HG02588 (cell line): Measurements from ENCODE around the gene PSMC2.
"Not testable (repeated sequence)": the region's sequence is repeated elsewhere in the genome, so short reads cannot be mapped to it uniquely, and the experiment has no call there.

ENCODE experiments used
- ATAC-seq: cut with Tn5 transposase; IDR thresholded peaks from one replicate; pipeline ENCODE4 v1.9.1; 2021; ENCODE audit warnings: mild to moderate bottlenecking, moderate library complexity; ENCODE audit not compliant: unreplicated experiment

The PSMC2 gene

DNA sequence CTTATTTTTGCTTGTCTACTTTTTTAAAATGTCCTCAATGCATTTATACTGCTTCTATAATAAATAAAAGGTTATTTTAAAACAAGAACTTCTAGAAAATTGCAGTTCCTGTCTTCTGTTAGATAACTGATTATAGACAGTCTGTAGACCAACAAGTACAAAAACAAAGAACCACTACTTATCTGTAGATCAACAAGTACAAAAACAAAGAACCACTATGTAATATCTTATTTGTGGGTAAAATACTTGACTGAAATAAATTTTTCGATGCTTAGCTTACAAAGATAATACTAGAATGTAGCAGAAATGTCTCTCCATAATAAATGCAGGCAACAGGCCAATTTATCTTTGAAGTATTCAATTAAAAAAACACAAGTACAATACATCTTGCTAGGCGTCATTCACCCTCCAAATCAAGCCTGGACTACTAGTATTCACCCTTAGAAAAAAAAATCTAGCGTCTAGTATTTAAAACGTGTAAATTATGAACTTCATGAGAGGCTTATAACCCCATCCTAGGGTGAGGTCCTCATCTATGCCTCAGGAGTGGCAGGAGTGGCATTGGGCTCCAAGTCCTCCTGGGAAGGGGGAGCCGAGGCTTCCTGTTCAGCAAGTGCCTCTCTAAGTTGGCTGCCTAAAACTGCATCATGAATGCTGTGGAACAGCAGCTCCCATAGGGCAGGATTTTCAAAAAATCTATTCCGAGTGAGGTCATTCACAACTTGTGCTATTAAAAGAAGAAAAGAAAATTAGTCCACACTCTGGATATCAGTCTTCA is 26.6 kb downstream of the PSMC2 start:
- ATAC-seq, result no peak

DNA sequence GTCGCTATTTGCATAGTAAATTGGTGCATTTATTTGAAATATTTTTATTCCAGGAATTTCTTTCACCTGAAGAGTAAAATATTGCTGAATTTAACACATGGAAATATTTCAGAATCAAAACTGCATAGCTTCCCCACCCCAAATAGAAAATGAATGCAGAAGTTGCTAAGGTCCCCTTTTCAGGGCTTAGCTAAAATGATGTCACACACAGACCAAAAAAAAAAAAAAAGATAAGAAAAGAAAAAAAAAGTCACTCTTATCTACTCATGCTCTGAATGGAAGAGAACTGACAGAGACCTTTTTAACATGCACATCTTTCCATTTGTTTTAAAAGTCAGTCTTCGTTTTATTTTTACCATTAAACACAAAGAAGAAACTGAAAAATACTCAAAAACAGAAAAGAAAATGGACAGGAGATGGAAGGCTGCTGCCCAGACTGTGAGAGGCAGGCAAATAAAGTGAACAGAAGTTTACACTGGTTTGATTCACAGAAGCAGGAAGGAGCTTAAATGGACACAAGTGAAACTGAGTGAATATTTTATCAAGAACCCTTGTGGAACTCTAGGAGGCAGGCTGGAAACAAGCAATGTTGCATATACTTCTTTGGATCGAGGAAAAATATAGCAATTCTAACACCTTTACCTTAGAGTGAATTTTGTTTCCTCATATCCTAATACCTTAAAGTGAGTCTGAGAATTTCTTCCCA is 32.0 kb downstream of the PSMC2 start:
- ATAC-seq, result no peak

DNA sequence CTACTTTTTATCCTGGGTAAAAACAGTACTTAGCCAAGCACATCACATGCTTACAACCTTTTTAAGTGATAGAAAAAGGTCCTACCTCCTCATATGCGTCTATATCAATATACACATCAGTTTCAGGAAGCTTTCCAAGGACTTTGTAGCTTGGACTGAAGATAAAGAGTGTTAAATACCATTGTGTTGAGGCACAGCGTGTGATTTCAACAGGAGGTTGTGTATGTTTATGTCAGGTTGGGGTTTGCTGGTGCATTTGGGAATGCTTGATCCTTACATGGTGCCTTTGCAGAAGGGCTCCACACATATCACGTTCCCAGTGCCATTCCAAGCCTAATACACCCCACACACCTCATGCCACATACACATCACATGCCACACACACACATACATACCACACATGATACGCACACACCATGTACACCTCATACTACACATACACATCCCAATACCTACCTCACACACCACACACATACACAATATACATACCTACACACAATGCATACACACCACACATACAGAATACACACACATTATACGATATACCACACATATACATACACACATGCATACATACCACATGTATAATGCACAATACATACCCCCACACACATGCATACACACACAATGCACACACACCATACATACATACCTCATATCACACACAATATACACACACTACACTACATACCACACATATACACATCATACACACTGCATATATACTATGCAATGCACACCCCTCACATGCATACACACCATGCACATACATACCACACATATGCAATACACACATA is 33.1 kb downstream of the PSMC2 start:
- no peak for ATAC-seq

DNA sequence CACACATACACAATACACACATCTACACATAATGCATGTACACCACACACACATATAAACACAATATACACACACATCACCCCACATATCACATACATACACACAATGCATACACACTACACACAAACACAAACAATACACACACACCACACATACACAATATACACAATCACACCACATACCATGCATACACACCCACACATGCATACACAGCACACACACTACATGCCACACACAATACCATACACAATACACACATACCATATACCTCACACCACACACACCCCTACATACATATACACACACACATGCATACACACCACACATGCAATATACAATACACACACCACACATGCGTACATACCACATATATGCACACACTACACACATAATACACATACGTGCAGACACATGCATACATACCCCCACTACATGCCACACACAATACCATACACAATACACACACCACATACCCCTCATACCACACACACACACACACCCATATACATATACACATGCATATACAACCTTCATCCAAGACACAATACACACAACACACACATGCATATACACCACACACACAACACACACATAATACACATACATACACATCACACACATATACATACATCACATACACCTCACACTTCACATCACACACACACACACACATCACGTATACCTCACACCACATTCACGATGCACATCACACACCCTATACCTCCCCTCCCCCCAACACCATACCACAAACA is 34.0 kb downstream of the PSMC2 start:
- ATAC-seq, result no peak

DNA sequence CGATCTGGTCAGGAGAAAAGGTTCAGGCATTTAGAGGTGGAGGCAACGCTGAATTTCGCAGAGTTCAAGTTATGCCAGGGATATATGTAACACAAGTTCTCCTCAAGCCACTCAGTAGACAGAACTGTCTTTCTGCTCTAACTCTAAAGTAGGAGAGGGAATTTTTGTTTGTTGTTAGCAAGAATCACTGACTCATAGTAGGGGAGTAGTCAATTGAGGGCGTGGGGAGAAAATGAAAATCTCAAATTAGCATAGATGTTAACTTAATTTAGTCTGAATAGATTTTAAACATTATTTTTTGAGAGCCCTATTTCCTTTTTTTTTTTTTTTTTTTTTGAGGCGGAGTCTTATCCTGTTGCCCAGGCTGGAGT is 34.6 kb downstream of the PSMC2 start:
- no peak for ATAC-seq

DNA sequence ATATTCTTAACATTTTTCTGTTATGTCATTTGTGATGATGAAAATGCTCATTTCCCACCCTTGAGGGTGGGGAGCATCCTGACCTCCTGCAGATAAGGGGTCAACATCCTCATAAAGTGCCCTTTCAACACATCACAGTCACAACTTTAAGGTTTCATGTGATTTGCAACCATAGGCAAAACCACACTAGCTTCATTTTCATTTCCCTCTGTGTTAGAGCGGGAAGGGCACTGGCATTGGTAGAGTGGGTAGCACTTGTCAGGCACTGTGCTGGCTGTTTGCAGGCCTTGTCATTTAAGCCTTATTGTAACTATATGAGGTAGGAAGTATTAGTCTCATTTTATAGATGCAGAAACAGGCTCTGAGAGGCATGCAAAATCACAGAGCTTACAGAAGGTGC is 39.8 kb downstream of the PSMC2 start:
- no peak for ATAC-seq

DNA sequence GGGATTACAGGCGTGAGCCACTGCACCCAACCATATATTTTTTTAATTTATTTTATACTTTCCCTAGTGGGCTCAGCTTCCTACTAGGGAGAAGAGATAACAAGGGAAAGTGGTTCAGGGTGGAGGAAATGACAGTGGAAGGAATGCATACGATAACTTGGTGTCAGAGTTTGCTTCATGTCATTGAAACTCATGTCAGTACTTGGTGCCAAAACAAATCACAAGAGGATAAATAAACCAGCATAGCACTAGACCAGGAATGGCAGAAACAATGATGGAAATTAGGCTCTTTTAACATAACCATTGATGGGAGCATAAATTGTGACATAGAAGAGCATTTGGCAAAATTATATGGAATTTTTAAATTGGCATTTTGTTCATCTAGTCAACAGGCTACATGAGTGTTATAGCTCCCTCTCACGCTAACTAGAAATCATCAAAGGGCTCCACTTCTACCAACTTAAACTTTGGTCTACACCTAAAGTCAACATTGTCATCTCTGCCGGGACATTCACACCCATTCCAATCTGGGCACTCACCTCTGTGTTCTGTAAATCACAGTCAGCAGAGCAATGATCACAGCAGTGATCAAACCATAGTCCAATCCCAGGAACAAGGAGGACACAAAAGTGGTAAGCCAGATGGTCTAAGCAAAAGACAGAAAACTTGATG is 41.2 kb downstream of the PSMC2 start:
- no peak for ATAC-seq

DNA sequence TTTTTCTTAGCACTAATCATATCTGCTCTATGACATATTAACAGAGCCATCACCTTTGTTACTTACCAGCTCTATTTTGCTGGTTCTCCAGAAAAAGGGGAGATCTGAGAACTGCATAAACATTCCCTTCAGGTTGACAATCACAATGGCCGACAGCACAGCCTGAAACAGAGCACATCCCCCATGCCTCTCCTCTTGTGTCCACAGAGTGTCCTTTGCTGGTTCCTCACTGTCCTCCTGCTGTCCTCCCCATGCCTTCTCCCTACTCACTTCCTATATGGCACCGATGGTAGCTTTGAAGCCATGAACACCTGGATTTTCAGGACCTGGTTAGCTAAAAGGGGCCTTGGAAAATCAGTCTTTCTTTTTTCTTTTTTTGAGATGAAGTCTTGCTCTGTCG is 41.8 kb downstream of the PSMC2 start:
- ATAC-seq, result no peak

DNA sequence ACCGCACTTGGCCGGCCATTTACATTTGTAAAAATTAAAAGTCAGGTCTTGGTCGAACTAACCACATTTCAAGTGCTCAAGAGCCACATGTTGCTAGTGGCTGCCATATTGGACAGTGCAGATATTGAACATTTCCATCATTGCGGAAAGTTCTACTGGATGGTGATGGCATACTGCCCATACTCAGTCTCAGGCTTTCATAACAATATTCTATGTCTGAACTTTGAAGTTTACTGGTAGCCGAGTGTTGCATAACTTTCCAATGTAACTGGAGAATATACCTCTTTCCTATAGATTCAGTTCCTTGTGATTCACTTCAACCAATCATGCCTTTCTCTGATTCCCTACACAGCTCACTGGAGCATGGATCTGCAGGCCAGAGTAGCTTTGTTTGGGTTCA is 43.7 kb downstream of the PSMC2 start:
- no peak for ATAC-seq

DNA sequence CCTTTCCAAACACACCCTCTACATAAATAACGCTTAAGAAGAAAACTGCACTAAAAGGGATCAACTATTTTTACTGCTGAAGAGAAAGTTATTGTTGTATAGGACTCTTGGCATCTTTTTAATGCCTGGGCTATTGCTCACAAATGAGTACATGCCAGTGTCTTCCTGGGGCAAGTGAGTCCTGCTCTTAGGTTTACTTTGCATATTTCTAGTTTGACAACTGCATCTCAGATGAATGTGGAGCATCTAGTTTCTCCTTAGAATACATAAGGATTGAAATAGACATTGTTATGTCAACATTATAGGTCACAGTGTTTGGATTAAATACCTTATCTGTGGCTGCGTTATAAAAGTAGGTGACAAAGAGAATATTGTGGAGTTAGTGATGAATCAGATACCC is 44.5 kb downstream of the PSMC2 start:
- no peak for ATAC-seq

DNA sequence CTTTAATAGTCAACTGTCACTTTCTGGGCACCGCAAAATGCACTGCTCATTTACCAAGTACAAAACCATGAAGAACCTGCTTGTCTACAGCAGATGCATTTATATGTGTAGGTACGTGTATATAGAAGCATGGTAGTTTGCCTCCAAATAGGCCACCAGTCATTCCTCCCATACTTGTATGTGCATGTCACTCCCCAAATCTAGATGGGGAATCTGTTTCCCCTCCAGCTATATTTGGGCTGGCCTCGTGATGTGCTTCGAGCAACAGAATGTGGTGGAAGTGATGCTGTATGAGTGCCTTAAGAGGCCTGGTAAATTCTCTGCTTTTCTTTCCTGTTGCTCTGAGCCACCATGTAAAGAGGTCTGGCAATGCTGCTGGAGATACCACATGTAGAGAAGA is 47.1 kb downstream of the PSMC2 start:
- no peak for ATAC-seq

DNA sequence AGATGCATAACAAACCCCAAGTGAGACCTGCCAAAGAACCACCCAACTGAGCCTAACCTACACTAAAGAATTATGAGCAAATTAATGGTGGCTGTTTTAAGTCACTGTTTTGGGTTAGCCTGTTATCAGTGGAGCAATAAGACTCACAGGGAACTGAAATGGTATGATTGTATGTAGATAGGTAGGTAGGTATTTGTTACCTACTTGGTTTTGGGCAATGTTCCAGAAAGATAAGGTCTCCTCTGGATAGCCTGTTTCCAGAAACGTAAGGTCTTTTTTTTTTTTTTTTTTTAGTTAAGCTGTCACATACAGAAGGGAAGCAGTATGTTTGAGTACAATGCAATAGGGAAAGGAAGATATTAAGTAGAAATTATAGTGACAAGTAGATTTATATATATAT is 47.6 kb downstream of the PSMC2 start:
- ATAC-seq, result no peak

DNA sequence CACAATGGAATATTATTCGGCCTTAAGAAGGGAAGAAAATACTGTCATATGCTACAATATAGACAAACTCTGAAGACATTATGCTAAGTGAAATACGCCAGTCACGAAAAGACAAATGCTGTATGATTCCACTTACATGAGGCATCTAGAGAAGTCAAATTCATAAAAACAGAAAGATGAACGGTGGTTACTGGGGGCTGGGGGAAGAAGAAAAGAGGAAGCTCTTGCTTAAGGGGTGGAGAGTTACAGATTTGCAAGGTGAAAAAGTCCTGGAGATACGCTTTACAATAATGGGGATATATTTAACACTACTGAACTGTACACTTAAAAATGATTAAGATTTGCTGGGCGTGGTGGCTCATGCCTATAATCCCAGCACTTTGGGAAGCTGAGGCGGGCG is 49.0 kb downstream of the PSMC2 start:
- ATAC-seq, result no peak

DNA sequence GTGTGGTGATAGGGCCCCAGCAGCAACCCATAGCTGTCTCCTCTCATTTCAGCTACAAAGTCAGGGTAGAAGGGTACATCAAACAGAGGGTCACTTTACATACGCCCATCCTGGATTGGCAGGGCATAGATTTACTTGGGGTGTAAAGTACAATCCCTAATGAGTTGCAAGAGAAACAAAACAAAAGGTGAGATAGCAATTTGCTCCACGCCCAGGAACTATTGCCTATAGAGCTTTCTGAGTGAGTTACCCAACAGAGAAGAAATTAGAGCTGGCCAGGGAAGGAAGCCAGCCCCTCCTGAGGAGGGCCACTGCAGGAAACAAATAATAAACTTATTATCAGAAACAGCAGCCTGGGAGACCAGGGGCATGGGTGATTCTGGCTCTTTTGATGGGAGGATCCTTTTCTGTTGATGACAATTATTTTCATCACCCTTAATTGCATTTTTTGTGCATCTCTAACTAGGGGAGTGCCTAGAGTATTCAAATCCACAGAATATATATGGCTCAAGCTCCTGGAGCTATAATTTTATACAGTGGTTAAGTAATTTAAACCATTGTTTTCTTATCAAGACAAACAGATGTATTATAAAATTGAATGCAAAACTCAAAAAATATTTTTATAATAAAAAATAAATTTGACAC is 51.2 kb downstream of the PSMC2 start:
- ATAC-seq, result no peak

DNA sequence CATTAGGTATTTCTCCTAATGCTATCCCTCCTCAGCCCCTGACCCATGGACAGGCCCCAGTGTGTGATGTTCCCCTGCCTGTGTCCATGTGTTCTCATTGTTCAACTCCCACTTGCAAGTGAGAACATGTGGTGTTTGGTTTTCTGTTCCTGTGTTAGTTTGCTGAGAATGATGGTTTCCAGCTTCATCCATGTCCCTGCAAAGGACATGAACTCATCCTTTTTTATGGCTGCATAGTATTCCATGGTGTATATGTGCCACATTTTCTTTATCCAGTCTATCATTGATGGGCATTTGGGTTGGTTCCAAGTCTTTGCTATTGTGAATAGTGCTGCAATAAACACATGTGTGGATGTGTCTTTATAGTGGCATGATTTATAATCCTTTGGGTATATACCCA is 52.2 kb downstream of the PSMC2 start:
- ATAC-seq, result not testable (repeated sequence)

DNA sequence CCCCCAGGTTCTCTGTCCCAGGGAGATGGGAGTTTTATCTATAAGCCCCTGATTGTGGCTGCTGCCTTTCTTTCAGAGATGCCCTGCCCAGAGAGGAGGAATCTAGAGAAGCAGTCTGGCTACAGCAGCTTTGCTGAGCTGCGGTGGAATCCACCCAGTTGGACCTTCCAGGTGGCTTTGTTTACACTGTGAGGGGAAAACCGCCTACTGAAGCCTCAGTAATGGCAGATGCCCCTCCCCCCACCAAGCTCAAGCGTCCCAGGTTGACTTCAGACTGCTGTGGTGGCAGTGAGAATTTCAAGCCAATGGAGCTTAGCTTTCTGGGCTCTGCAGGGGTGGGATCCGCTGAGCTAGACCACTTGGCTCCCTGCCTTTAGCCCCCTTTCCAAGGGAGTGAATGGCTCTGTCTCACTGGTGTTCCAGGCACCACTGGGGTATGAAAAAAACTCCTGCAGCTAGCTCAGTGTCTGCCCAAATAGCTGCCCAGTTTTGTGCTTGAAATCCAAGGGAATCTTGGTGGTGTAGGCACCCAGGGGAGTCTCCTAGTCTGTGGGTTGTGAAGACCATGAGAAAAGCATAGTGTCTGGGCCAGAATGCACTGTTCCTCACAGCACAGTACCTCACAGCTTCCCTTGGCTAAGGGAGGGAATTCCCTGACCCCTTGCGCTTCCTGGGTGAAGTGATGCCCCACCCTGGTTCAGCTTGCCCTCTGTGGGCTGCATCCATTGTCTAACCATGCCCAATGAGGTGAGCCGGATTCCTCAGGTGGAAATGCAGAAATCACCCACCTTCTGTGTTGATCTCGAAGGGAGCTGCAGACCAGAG is 58.6 kb downstream of the PSMC2 start:
- not testable (repeated sequence) for ATAC-seq

DNA sequence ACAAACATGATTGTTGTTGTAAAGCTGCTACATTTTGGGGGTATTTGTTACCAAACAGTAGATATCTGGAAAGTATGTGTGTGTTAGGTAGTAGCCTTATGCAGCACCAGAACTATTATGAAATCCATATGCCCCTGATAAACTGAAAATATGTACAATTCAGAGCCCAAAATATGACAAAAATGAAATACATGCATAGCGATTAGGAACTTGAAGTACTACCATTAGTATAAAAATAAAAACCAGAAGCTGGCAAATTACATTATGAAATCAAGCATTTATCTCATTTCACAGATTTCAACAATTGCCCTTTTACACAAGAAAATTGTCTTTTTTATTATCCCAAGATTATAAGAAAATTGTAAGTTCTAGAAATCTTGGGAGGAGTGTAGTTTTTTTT is 64.7 kb downstream of the PSMC2 start:
- no peak for ATAC-seq

DNA sequence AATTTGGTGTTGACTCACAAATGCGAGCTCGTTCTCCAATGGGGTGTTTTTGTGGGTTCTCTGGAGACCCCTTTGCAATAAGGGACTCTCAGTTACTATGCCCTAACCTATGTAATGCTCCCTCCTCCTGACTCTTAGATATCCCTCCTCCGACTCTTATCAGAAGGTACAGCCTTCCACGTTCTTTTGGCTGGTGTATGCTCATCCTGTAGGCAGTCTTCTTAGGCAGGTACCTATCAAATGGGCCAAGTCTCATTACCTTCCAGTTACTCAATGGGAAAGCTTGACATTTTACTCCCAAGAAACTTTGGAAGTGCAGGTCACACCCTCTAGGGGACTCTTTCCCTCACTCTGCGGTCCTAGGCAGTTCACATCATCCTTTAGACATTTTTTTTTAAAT is 66.0 kb downstream of the PSMC2 start:
- no peak for ATAC-seq

DNA sequence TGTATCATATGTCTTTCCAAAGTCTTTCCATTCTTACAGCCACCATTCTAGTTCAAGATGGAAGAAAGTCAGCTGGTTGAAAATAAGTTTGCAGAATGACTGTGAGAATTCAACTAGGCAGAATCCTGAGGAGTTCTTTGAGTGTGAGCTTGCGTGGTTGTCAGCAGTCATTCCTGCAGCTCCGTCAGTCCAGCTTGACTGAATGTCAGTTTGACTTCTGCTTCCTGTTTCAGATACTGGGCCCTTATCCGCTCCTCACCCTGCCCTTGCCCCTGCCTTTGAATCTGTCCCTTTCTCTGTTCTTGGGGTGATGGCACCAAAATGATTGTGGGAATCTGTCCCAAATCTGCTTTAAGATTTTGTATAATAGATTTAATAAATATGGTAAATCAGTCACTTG is 70.8 kb downstream of the PSMC2 start:
- ATAC-seq, result no peak
